ENCODE data around the gene CDHR5.

CDHR5 gene

DNA sequence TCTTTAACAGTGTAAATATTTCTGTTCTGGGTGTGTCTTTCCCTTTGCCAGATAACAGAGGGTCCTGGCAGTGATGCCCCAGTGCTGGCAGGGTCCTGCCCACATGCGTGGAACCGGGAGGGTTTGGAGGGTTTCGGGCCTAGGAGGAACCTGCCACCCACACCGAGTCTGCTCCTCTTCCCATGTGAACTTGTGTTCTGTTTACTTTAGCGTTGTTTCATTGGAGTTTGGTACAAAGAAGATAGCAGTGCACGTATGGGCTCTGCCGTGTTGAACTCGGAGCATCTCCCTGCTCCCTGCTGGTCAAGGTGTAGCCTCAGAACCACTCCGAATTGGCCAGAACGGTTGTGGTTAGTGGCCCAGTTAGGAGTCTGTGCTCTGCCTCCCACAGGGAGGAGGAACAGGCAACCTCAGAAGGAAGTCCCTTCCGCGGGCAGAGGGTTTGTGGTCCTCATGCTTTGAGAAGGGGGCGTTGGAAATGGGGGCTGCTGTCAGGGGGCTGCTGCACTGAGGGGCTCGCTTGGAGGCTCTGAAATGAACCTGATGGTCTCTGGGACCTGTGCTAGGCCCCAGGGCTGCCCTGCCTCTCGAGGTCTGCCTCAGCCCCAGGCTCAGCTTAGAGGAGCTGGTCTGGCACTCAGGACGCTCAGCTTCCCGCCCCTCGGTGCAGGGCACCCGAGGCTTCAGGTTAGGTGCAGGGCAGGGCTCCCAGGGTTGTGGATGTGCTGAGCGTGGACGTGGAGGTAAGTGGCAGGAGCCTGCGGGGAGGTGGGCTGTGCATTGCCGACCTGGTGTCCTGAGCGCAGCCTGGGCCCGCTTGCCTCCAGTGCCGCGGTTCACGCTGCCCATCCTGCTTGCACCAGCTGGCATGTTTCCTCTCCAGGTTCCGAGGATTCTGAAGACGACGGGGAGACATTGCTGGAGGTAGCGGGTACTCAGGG, 38.1 kb downstream of the CDHR5 start:
- no peak overlapping the region for H3K4me3 ChIP-seq (ENCODE audit: low read depth, low read length)
- no peak for DNase-seq (ENCODE audit: low read depth)

DNA sequence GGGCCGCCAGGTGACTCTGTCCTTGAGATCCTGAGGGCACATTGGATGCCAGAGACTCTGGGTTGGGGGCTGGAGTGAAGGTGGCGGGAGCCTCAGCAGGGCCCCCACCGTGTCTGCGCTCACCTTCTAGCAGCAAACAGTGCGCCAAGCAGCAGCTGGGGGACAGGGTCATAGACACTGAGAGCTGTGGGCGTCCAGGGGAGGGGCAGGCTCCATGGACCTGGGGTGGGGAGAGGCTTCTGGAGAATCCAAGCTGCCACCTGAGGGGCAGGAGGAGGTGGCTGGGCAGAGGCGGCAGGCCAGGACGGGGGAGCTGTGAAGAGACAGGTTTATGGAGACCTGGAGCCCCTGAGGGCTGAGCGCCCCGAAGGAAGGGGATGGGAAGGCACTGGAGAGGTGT, 40.5 kb downstream of the CDHR5 start:
- DNase-seq (ENCODE audit: low read depth): no peak

More for the DNA sequence above, 38.1 kb downstream of the CDHR5 start:
- TF ChIP-seq, protein P1, sequence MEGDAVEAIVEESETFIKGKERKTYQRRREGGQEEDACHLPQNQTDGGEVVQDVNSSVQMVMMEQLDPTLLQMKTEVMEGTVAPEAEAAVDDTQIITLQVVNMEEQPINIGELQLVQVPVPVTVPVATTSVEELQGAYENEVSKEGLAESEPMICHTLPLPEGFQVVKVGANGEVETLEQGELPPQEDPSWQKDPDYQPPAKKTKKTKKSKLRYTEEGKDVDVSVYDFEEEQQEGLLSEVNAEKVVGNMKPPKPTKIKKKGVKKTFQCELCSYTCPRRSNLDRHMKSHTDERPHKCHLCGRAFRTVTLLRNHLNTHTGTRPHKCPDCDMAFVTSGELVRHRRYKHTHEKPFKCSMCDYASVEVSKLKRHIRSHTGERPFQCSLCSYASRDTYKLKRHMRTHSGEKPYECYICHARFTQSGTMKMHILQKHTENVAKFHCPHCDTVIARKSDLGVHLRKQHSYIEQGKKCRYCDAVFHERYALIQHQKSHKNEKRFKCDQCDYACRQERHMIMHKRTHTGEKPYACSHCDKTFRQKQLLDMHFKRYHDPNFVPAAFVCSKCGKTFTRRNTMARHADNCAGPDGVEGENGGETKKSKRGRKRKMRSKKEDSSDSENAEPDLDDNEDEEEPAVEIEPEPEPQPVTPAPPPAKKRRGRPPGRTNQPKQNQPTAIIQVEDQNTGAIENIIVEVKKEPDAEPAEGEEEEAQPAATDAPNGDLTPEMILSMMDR (IDR thresholded peaks at IDR 0.05; ENCODE audit: insufficient read depth, low read depth, low read length, missing control alignments): no peak

DNA sequence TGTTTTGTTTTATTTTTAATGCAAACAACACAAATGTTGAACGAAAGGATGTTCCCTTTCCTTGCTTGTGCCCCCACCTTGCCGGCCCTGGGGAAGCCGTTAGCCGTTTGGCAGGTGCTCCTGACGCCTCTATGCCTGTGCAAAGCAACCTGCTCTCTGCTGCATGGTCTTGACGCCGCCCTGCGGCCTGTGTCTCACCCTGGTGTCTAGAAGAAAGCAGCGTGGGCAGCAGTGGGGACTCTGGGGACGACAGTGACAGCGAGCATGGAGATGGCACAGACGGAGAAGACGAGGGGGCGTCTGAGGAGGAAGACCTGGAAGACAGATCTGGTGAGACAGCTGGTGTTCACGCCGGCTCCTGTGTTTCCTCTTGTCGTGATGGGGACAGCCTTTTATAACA, 43.0 kb downstream of the CDHR5 start:
- TF ChIP-seq, protein P1 (IDR thresholded peaks at IDR 0.05; ENCODE audit: insufficient read depth, low read depth, low read length, missing control alignments): no peak
- no peak for DNase-seq (ENCODE audit: low read depth)
- no peak overlapping the region for H3K4me3 ChIP-seq (ENCODE audit: low read depth, low read length)

More for the DNA sequence above, 40.5 kb downstream of the CDHR5 start:
- H3K4me3 ChIP-seq (ENCODE audit: low read depth, low read length): no peak overlapping the region
- TF ChIP-seq, protein P1 (IDR thresholded peaks at IDR 0.05; ENCODE audit: insufficient read depth, low read depth, low read length, missing control alignments): no peak

DNA sequence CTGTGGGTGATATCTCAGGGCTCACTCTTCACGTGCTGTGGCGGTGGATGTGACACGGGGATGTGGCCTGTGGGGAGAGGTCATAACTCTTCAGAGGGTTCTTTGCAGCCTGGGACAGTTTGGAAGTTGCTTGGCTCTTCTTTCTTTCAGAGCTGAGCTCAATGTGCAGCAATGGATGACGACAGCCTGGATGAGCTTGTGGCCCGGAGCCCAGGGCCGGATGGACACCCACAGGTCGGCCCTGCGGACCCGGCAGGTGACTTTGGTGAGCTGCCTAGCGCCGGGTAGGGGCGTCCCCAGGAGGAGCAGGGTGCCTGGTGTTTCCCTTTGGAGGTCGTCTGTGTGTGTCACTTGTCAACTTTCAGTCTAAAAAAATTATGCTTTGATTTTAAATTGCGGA, 43.4 kb downstream of the CDHR5 start:
- H3K4me3 ChIP-seq (ENCODE audit: low read depth, low read length): no peak overlapping the region
- TF ChIP-seq, protein P1 (IDR thresholded peaks at IDR 0.05; ENCODE audit: insufficient read depth, low read depth, low read length, missing control alignments): no peak
- DNase-seq (ENCODE audit: low read depth): no peak

DNA sequence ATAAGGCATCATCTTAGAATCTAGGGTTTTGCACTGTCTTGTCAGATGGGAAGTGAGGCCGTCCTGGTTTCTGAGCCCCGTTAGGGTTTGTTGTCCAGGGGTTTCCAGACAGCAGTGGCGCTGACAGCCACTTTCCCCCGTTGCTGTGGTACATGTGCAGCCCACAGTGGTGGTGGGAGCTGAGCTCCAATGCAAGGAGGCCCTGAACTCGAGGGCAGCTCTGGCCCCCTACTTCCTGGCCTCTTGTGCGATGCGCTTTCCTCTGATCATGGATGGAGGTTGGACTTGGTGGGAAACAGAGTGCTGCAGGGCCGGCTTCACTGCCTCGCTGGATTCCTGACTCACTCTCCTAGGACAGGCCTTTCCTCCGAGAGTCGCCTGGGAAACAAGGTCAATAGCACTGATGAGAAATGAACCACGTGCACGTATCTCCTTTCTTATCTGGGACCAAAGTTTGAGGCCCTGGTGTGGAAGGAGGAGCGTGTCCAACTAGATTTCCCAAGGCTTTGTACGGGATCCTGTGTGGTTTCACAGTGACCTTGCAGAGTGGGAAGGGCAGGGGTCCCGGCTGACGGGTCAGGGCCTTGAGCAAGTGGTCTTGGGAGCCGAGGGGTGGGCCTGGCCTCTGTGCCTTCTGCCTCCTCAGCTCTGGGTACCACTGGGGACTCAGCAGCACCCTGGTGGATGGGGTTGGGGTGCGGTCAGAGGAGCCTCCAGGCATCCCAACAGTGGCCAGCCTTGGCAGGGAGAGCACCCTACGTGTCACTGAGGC, 44.7 kb downstream of the CDHR5 start:
- H3K4me3 ChIP-seq (ENCODE audit: low read depth, low read length): no peak overlapping the region
- DNase-seq (ENCODE audit: low read depth): no peak
- TF ChIP-seq, protein P1 (IDR thresholded peaks at IDR 0.05; ENCODE audit: insufficient read depth, low read depth, low read length, missing control alignments): no peak

DNA sequence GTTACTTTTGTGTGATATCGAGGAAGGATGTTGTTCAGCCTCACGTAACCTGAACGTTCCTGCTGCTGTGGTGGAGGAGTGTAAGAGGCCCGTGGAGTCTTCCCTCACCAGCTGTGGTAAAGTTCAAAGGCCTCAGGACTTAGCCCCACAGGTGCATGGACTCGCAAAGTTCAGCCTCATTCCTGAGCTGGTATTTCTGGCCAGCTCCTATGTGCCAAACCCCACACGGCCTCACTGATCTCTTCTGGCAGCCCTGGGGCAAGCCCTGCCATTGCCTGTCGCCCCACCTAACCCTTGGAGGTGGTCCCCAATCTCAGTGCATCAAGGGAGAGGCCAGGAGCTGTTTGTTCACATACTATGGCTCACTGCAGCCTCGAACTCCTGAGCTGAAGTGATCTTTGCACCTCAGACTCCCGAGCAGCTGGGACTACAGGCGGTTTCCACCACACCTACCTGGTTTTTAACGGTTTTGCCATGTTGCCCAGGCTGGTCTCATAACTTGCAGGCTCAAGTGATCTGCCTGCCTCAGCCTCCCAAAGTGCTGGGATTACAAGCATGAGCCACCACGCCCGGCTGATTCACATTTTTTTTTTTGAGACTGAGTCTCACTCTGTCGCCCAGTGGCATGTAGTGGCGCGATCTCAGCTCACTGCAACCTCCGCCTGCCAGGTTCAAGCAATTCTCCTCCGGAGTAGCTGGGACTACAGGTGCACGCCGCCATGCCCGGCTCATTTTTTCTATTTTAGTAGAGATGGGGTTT, 46.3 kb downstream of the CDHR5 start:
- no peak for DNase-seq (ENCODE audit: low read depth)
- TF ChIP-seq, protein P1 (IDR thresholded peaks at IDR 0.05; ENCODE audit: insufficient read depth, low read depth, low read length, missing control alignments): no peak
- H3K4me3 ChIP-seq (ENCODE audit: low read depth, low read length): peak overlapping the region; percentile 92

All from GM12865 (cell line).